GM19438 (cell line): ENCODE results near the gene MS4A10.

Experiments used
- ATAC-seq: cut with Tn5 transposase; IDR thresholded peaks from one replicate; pipeline ENCODE4 v1.9.1; 2021; ENCODE audit warnings: low read depth; ENCODE audit not compliant: unreplicated experiment

The MS4A10 gene

GRCh38 chr11:60785806-60786361, 751 bp downstream of the MS4A10 start:
- ATAC-seq: no peak

- no peak for ATAC-seq
Measured at GRCh38 chr11:60786811-60787567, 1.9 kb downstream of the MS4A10 start.

GRCh38 chr11:60788401-60789125, 3.4 kb downstream of the MS4A10 start:
- no peak for ATAC-seq

- ATAC-seq: no peak
Measured at GRCh38 chr11:60790726-60791125, 5.6 kb downstream of the MS4A10 start.

- ATAC-seq: no peak
Measured at GRCh38 chr11:60791153-60791933, 6.2 kb downstream of the MS4A10 start.

GRCh38 chr11:60792521-60792920, 7.4 kb downstream of the MS4A10 start:
- ATAC-seq: no peak

- no peak for ATAC-seq
Measured at GRCh38 chr11:60795291-60795690, 10.2 kb downstream of the MS4A10 start.

GRCh38 chr11:60797846-60798630, 12.9 kb downstream of the MS4A10 start:
- no peak for ATAC-seq

- no peak for ATAC-seq
Measured at GRCh38 chr11:60798631-60799030, 13.5 kb downstream of the MS4A10 start.

- no peak for ATAC-seq
Measured at GRCh38 chr11:60801194-60801593, 16.1 kb downstream of the MS4A10 start.

GRCh38 chr11:60803273-60803936, 18.3 kb downstream of the MS4A10 start:
- no peak for ATAC-seq

GRCh38 chr11:60809249-60809648, 24.1 kb downstream of the MS4A10 start:
- ATAC-seq: no peak

- ATAC-seq: no peak
Measured at GRCh38 chr11:60809691-60810090, 24.6 kb downstream of the MS4A10 start.

- ATAC-seq: no peak
Measured at GRCh38 chr11:60810151-60810550, 25.0 kb downstream of the MS4A10 start.

GRCh38 chr11:60810569-60810968, 25.4 kb downstream of the MS4A10 start:
- no peak for ATAC-seq

GRCh38 chr11:60813324-60813723, 28.2 kb downstream of the MS4A10 start:
- no peak for ATAC-seq

GRCh38 chr11:60814112-60814511, 29.0 kb downstream of the MS4A10 start:
- ATAC-seq: no peak

GRCh38 chr11:60816590-60817157, 31.5 kb downstream of the MS4A10 start:
- no peak for ATAC-seq

GRCh38 chr11:60818057-60818456, 32.9 kb downstream of the MS4A10 start:
- ATAC-seq: no peak
